ENCODE results near the gene PGAM2.
"Not testable (repeated sequence)": the region's sequence is repeated elsewhere in the genome, so short reads cannot be mapped to it uniquely, and the experiment has no call there.

PGAM2 gene

DNA sequence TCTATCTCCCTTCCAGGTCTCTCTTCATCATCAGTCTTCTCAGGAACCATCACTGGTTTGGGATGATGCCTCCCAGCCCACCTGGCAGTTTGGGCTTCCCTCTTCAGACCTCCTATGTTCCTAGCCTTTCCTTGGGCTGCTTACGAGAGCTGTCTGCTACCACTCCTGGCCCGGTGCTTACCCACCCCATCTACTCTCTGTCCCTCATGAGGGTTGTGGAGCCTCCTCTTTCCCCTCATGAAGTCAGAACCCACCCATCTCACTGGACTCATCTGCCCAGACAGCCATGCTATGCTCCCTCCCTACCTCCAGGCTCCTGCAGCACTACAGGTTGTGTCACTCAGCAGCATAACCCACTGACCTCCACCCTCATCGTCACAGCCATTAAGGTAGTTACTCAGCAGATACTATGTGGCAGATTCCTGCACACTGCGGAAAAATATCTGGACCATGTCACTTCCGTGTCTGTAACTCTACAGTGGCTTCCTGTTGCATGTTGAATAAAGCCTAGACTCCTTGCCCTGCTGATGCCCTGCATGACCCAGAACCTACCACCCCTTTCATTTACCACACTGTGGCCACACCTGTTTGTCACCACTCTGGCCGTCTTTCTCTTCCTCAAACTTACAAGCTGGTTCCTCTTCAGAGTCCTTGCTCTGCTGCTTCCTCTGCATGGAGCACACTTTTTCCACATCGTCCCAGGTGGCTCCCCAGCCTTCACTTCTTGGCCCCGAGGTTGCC, 18.9 kb downstream of the PGAM2 start:
- DNase-seq: peak; percentile 75

DNA sequence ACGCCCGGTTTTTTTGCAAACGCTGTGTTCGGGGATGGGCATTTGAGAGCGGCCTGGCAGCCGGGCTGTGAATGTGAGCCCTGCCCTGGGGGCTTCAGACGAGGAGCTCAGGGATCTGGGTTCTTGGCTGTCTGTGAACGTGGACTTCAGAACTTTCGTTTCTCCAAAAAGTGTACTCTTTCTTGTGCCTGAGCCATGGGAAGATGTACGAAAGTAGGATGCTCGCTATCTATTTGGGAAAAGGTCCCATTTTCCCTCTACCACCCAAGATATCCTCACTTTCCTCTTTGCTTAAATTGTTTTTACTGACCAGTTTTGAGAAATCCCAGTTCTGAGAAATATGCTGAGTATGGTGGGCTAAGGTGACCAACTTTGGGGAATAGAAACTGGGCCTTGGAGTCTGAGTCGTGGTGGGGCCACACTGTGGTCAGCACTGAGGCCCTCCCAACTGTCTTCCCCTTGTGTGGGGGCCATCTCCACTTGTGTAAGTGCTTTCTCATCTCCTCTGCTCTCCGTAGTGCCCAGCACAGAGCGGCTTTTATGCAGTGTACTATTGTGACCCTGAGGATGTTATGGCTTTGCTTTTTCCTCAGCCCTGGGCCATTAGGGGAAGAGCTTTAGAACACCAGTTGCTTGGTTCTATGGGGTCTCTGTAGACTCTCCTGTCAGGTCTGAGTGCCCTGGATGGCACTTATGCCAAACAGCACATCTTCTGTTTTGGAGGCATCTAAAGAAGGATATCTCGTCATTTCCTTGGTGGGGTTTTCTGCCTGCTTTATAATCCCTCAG, 19.9 kb downstream of the PGAM2 start:
- DNase-seq: no peak

DNA sequence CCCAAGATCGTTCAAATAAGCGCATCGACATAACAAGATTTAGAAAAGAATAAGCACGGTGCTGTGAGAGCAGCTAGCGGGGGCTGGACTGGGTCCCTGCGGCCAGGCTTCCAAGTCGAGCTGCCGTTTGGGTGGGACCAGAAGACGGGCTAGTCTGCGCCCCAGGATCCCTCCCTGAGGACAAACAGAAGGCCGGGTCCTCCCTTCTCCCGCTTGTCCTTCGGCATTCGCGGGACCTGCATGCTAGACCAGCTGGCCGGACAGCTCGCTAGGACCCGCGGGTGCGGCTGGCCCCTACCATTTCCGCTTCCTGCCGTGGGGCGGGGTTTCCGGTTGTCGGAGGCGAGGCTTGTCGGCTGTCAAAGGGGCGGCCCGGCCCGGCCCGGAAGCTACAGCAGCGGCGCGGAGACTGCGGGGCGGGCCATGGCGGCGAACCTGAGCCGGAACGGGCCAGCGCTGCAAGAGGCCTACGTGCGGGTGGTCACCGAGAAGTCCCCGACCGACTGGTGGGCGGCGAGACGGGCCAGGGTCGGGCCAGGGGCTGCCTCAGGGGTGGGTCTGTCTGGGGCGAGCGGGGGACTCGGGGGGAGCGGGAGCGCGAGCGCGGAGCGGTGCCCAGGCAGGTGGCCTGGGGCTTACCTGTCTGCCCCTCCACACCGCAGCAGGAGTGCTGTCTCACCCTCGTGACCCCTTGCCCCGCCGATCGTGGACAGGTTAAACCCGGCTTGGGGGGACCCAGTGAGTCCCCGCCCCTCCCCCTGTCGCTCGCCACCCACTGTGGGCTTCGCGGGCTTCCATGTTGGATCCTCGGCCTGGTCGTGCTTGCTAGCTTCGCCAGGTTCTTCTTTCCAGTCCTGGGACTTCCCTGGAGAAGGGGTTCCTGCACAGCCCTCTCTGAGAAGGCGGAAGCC, 20.8 kb downstream of the PGAM2 start, which contains the start of gene DBNL:
Gene DBNL (plus strand): TSS at position 388 of the 911 bp plus-strand sequence. CDS start 36 bp downstream, at position 424.
- peak; percentile 95 for DNase-seq

DNA sequence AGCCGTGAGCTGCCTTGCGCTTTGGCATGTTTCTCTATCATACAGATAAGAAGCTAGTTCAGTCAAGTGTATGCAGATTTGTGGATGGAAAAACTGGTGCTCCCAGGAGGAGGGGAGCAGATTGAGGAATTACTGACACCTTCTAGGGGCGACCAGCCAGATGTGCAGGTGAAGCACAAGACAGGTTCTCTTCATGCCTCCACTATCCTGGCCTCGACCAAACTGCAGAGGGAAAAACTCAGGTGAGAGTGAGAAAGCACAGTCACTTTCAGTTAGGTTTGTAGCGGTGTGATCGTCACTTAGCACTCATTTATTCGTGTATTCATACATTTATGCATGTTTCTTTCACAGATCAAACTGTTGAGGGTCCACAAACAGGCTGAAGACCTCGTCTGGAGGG, 21.5 kb downstream of the PGAM2 start:
- no peak for DNase-seq

DNA sequence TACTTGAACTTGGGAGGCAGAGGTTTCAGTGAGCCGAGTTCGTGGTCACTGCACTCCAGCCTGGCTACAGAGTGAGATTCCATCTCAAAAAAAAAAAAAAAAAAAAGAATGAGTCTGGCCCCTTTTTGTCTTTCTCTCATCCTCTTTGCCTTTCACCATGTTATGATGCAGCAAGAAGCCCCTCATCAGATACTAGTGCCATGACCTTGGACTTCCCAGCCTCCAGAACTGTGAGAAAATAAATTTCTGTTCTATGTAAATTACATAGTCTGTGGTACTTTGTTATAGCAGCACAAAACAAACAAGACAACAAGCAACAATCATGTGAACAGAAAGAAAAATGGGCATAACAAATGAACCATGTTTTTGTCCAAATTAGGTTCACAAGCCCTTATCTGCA, 23.1 kb downstream of the PGAM2 start:
- DNase-seq: no peak

DNA sequence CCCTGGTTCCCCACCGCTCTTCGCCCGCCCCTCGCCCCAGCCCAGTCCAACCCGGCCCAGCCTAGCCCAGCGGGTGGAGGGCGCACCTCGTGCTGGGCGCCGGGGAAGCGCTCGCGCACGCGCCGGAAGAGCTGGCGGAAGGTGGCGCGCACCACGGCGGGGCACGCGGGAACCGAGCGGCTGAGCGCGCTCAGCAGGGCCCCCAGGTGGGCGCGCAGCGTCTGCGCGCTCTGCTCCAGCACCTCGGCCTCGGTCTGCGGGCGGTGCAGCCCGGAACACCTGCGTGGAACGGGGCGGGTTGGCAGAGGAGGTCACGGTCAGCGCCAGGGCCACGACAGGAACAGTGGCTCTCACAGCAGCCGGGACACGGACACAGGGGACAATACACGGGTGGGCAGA, 24.9 kb downstream of the PGAM2 start:
- DNase-seq: peak; percentile 80

DNA sequence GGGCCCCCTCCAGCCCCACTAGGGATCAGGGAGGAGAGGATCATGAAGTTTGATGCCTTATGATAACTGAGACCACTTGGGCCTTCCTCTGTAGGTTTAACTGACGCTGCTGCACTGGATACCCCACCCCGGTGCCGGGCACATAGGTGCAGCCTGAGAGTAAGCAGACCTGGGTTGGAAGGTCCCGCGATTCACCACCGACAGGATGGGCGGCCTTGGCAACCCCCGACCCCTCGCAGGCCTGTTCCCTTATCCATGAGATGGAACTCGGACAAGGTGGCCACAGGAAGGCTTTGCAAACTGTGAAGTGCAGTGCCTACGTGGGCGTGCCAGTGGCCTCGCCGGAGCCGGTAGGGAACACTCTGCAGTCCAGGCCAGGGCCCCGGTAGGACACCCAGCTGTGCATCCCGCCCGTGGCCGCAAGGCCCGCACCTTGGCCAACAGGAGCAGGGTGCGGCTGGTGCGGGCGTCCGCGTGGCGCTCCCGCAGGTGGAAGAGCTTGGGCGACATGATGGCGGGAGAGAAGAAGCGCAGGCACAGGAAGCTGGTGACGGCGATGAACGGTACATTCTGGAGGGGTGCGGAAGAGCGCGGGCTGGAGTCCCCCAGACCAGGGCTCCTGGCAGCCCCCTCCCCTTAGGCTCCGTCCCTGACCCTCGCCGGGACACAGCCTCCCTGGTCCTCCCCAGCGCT, 25.4 kb downstream of the PGAM2 start:
- not testable (repeated sequence) for DNase-seq

DNA sequence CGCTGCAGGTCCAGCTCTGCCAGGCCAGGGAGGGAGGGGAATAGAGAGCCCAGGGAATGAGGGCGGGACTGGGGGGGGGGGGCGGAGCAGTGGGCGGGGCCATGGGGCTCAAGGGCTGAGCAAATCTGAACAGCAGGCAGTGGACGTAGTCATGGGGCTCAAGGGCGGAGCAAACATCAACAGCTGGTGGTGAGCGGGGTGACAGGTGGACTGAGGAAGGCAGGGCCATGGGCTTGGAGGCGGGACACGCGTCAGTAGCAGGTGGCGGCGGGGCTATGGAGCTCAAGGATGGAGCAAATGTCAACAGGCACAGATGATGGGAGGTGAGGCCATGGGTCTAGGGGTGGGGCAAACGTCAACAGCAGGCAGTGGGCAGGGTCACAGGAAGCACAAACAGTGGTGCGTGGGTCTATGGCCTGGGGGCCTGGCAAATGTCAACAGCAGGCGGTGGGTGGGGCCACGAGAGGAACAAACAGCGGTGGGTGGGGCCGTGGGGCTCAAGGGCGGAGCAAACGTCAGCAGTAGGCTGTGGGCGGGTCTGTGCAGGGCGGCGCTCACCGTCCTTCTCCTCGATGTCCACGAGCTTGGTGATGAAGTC, 26.3 kb downstream of the PGAM2 start:
- peak; percentile 88 for DNase-seq

DNA sequence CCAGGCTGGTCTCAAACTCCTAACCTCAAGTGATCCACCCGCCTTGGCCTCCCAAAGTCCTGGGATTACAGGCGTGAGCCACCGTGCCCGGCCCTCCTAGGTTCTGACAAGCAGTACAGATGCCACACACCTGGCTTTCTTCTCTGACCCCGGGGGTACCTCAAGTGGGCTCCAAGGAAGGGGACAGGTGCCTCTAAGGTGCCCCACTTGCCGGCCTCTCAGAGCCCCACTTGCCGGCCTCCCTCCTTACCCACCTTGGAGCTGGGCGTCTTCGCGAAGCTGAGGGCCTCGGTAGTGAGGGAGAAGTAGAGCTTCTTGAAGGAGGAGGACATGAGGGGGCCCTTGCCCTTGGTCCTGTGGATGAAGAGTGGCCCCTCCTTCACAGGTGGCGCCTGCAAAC, 26.8 kb downstream of the PGAM2 start:
- not testable (repeated sequence) for DNase-seq

DNA sequence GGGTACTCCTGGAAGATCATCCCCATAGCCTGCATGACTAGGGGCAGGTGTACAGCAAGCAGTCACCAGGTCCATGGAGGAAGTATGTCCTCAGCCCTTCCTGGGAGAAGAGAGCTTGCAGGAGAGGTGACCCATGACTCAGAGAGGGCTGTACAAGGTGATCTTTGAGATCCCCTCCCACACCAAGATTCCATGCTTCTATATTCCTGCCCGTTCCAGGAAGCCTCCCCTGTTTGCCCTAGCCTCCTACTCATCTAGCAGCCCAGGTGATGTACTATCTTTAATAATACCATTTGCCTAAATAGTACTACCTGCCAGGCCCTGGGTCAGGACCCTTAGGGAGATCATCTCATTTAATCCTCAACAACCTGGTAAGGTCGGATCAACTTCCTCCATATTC, 27.4 kb downstream of the PGAM2 start:
- not testable (repeated sequence) for DNase-seq

DNA sequence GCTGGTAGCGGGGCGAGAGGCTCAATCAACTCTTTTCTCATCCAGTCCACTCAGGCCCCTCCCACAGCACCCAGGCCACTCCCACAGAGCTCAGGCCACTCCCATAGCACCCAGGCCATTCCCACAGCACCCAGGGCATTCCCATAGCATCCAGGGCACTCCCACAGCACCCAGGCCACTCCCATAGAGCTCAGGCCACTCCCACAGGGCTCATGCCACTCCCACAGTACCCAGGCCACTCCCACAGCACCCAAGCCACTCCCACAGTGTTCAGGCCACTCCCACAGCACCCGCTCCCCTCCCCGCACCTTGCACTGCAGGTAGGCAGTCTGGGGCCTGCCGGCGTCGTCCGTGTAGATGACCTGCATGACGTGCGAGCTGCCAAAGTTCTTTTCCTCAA, 29.0 kb downstream of the PGAM2 start:
- DNase-seq: peak; percentile 54

DNA sequence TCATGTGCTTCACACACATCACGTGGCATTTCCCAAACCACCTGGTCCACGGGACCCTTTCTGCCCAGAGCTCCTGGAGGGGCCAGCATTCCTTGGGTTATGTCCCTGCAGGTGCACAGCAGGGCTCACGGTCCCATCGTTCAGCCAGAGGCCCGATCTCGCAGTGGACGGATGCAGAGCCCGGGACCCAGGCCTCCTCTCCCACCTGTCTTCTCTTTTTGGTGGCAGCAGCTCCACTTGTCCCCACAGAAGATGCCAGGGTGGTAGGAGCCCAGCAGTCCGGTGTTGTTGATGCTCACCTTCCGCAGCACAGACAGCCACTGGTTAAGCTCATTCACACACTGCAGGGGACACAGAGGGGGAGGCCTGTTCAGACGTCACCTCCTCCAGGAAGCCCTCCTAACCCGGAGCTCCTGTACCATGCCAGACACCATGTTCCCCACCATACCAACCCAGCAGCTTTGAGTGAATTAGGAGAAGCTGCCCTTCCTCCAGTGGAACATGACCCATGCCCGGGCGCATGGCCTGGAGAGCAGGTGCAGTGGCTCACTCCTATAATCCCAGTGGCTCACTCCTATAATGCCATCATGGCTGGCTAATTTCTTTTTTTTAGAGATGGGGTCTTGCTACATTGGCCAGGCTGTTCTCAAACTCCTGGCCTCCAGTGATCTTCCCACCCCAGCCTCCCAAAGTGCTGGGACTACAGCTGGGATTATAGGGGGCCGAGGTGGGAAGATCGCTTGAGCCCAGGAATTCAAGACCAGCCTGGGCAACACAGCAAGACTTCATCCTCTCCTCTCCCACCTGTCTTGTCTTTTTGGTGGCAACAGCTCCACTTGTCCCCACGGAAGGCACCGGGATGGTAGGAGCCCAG, 31.2 kb downstream of the PGAM2 start:
- not testable (repeated sequence) for DNase-seq

DNA sequence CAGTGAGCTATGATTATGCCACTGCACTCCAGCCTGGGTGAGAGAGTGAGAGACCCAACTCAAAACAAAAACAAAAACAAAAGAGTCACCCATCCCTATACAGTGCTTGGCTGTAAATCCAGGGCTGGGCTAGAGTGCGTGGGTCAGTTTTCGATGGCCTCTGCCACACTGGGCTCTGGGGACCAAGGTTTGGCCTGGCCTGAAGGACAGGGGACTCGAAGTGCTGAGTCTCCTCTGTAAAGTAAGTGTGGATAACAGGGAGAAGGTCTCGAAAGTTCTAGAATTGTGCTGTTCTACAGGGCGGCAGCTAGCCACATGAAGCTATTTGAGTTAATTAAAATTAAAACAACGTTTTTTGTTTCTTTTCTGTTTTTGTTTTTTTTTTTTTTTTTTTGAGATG, 33.3 kb downstream of the PGAM2 start:
- not testable (repeated sequence) for DNase-seq

DNA sequence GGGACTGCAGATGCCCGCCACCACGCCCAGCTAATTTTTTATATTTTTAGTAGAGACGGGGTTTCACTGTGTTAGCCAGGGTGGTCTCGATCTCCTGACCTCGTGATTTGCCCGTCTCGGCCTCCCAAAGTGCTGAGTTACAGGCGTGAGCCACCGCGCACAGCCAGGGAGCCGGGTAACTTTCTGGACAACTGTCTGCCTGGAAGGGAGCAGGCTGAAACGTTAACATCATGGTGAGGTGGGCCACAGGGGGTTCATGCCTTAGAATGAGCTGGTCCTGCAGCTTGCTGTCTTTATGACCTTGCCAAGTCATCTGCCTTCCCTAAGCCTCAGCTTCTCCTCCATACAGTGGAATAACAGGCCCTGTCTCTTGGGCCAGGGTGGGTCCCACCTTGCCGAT, 34.0 kb downstream of the PGAM2 start:
- DNase-seq: not testable (repeated sequence)

DNA sequence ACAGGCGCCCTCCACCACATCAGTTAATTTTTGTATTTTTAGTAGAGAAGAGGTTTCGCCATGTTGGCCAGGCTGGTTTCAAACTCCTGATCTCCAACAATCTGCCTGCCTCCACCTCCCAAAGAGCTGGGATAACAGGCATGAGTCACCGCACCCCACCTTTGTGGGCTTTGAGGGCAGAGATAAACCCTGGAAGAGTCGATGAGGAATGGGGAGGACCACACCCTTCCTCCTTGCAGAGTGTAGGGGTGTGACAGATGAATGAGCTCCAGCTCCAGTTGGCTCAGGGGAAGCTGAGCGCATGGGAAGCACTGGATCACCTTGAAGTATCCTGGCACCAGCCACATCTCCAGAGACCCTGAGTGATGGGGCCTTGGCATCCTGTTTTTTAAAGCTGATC, 35.3 kb downstream of the PGAM2 start:
- not testable (repeated sequence) for DNase-seq

DNA sequence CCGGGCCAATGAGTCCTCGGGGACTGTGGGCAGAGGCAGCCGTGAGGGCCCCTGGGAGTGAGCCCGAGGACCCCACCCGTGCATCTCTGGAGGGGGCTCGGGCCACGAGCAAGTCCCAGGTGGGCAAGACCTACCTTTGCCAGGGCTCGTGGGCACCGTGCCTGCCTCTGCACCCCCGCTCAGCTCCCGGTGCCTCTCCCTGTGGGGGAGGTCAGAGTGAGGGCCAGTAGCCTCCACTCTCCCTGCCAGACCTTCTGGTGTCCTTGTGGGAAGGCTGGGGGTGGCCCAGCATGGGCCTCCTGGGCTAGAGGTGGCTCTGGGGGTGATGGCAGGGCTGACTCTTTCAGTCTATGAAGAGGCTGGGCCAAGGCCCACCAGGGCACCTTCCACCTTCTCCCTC, 35.9 kb downstream of the PGAM2 start:
- not testable (repeated sequence) for DNase-seq

DNA sequence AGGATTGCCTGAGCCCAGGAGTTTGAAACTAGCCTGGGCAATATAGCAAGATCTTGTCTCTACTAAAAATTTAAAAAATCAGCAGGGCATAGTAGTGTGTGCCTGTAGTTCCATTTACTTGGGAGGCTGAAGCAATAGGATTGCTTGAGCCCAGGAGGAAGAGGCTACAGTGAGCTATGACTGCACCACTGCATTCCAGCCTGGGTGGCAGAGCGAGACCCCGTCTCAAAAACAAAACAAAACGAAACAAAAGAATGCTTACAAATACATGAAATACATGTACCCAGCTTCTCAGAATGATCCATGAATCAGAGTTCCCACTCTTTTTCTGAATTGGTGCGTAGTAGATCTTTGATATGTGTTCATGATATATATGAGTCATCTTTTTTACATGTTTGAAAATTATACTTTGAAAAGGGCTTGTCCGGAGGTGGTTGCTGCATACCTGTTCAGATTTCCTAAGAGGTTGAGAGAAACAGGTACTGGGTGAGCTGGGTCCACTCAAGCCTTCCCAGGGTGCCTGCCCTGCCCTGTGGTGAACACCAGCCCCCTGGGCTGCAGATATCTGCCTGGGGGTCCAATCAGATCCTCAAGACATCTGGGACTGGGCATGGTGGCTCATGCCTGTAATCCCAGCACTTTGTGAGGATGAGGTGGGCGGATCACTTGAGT, 42.4 kb downstream of the PGAM2 start:
- peak; percentile 29 for DNase-seq

DNA sequence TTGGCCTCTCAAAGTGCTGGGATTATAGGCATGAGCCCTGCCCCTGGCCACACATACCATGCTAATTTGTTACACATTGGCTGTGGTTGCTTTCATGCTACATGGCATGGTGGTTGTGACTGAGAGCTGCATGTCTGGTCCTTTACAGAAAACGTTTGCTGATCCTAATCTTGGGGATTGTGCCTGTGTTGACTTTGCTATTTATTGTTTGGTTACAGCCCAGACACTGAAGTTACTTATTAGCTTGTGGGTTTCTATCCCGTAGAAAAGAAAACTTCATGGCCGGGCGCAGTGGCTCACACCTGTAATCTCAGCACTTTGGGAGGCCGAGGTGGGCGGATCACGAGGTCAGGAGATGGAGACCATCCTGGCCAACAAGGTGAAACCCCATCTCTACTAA, 43.3 kb downstream of the PGAM2 start:
- DNase-seq: not testable (repeated sequence)

DNA sequence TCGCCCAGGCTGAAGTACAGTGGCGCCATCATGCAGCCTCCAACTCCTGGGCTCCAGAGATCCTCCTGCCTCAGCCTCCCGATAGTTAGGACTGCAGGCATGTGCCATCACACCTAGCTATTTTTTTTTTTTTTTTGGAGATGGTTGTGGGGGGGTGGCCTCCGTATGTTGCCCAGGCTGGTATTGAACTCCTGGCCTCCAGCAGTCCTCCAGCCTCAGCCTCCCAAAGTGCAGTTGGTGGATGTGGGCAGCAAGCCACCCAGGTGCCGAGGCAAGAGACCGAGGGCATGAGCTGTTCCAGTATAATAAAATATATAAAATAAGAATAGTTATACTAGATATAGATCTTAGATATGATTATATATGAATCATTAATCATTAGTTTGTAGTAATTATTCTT, 45.5 kb downstream of the PGAM2 start:
- DNase-seq: not testable (repeated sequence)
